Measurements from ENCODE around the gene JMY. TPM values are rescaled to one million over a fixed set of nuclear protein-coding genes. Genes with fewer than 3 reads are reported as not detected.

Gene JMY
- total RNA-seq, 2 donors from 2014 or later = 10.6 to 13.6 TPM

DNA sequence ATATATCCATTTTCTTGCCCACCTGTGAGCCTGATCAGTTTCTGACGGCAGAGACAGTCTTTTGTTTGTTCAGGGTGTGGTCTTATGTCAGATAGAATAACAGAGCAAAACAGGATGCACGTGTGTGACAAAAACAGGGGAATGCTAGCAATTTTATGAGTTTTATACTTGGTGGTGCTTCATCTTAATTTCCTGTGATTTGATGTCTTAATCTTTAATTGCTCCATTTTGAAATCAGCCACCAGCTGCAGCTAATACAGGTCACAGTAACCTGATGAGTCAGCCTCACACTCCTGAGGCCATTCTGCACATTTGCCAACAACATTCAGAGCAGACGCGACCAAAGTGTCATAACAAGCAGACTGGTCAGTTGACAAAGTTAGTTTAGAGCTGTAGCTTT lies 42.3 kb upstream of the JMY start:
- TF ChIP-seq, protein P1, sequence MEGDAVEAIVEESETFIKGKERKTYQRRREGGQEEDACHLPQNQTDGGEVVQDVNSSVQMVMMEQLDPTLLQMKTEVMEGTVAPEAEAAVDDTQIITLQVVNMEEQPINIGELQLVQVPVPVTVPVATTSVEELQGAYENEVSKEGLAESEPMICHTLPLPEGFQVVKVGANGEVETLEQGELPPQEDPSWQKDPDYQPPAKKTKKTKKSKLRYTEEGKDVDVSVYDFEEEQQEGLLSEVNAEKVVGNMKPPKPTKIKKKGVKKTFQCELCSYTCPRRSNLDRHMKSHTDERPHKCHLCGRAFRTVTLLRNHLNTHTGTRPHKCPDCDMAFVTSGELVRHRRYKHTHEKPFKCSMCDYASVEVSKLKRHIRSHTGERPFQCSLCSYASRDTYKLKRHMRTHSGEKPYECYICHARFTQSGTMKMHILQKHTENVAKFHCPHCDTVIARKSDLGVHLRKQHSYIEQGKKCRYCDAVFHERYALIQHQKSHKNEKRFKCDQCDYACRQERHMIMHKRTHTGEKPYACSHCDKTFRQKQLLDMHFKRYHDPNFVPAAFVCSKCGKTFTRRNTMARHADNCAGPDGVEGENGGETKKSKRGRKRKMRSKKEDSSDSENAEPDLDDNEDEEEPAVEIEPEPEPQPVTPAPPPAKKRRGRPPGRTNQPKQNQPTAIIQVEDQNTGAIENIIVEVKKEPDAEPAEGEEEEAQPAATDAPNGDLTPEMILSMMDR (IDR thresholded peaks at IDR 0.05) = no peak
- no peaks in the 10 kb centered on the region for H3K27me3 ChIP-seq
- no peak for DNase-seq (ENCODE audit: low spot score)
- no peaks in the 10 kb centered on the region for H3K4me1 ChIP-seq
- no peaks in the 10 kb centered on the region for H3K36me3 ChIP-seq
- no peaks in the 10 kb centered on the region for H3K9me3 ChIP-seq
- H3K27ac ChIP-seq = no peak overlapping the region
- H3K4me3 ChIP-seq = no peak overlapping the region

DNA sequence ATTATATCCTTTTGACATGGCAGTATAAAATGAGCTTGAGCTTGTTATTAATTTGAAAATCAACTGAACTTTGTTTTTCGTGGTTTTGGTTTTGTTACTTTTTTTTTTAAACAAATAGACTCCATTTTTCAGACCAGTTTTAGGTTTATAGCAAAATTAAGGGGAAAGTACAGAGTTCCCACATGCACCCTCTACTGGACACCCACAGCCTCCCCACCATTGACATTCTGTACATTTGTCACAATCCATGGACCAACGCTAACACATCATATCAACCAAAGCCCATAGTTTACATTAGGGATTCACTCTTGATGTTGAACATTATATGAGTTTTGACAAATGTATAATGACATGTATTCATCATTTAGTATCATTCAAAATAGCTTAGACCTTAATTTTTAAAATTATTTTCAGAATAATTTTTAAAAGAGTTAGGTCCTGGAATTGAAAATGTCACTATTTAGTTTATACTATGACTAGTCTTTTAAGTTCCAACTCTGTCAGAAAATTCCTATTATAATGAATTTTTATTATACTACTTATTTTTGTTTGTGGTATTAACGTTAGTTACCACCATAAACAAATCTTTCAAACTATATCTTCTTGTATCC lies 35.3 kb upstream of the JMY start:
- Histone ChIP-seq H3K9me3 (no peaks in the 10 kb centered on the region), H3K27ac (no peak overlapping the region), H3K27me3 (no peaks in the 10 kb centered on the region), H3K36me3 (no peaks in the 10 kb centered on the region), H3K4me3 (no peak overlapping the region), H3K4me1 (no peaks in the 10 kb centered on the region)
- no peak for DNase-seq (ENCODE audit: low spot score)
- TF ChIP-seq, protein P1 (IDR thresholded peaks at IDR 0.05) = peak in 1 of 2 donors; percentile 46

DNA sequence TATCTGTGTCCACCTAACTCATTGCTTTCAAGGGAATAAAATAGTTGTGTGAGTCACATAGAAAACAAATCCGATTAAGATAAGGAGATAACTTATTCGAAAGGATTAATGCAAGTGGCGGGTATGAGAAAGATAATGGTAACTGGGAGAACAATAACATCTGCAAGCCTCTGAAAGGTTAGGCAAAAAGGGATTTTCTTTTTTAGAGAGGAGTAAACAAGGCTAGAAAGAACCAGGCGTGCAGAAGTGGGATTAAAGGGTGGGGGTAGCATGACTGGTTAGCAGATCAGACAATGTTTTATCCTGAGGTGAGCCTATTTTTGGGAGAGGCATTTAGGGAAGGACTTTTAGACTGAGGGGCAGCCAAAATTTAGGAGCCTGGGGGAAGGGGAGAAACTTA lies 34.7 kb upstream of the JMY start:
- no peaks in the 10 kb centered on the region for H3K36me3 ChIP-seq
- no peaks in the 10 kb centered on the region for H3K9me3 ChIP-seq
- TF ChIP-seq, protein P1 (IDR thresholded peaks at IDR 0.05) = no peak
- no peaks in the 10 kb centered on the region for H3K27me3 ChIP-seq
- no peaks in the 10 kb centered on the region for H3K4me1 ChIP-seq
- H3K27ac ChIP-seq = no peak overlapping the region
- DNase-seq (ENCODE audit: low spot score) = no peak
- no peak overlapping the region for H3K4me3 ChIP-seq

GRCh38 chr5:79202076-79202475 lies 33.9 kb upstream of the JMY start:
- H3K4me3 ChIP-seq = no peak overlapping the region
- DNase-seq (ENCODE audit: low spot score) = no peak
- TF ChIP-seq, protein P1 (IDR thresholded peaks at IDR 0.05) = no peak
- H3K27me3 ChIP-seq = no peaks in the 10 kb centered on the region
- H3K27ac ChIP-seq = no peak overlapping the region
- no peaks in the 10 kb centered on the region for H3K9me3 ChIP-seq
- H3K36me3 ChIP-seq = no peaks in the 10 kb centered on the region
- H3K4me1 ChIP-seq = no peaks in the 10 kb centered on the region

DNA sequence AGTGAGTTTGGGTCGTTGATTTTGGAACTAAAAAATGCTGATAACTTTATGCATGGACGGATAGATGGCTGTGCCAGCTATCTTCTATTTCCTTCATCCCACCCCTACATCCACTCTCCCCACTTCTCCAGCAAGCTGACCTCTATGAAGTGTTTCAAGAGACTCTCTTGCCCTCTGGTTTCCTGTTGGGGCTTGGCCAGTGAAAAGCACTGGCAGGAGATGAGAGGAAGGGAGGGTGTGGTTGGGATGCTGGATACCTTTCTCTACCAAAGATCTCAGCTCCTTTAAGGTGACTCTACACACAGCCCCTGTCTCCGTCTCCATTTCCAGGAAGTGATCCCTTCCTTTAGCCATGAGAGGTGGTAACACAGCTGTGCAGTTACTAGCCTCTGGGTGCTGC lies 30.0 kb upstream of the JMY start:
- H3K27ac ChIP-seq = no peak overlapping the region
- H3K27me3 ChIP-seq = no peaks in the 10 kb centered on the region
- no peaks in the 10 kb centered on the region for H3K36me3 ChIP-seq
- DNase-seq (ENCODE audit: low spot score) = peak; percentile 13
- TF ChIP-seq, protein P1 (IDR thresholded peaks at IDR 0.05) = no peak
- H3K4me1 ChIP-seq = no peaks in the 10 kb centered on the region
- H3K4me3 ChIP-seq = no peak overlapping the region
- H3K9me3 ChIP-seq = no peaks in the 10 kb centered on the region

DNA sequence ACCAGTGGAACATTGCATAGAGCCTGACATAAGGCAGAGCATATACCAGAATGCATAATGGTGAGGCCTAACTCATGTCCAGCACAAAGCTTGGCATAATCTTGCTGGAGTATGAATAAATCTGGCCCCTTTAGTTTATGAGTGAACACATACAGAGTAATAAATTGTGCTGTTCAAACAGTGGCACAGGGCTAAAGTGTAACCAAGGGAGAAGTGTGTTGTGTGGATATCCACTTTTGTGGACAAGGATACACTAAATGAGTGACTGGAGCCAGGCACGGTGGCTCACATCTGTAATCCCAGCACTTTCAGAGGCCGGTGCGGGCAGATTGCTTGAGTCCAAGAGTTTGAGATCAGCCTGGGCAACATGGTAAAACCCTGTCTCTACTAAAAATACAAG lies 29.4 kb upstream of the JMY start:
- Histone ChIP-seq H3K36me3 (no peaks in the 10 kb centered on the region), H3K27ac (no peak overlapping the region), H3K9me3 (no peaks in the 10 kb centered on the region), H3K4me3 (no peak overlapping the region), H3K27me3 (no peaks in the 10 kb centered on the region), H3K4me1 (no peaks in the 10 kb centered on the region)
- DNase-seq (ENCODE audit: low spot score) = peak; percentile 42
- TF ChIP-seq, protein P1 (IDR thresholded peaks at IDR 0.05) = no peak
